Adrenal gland (tissue), 5 donors: Measurements from ENCODE around the gene FYB1.

Experiments
- POLR2A ChIP-seq, 2 donors: fragments of 450-650 bp; IDR thresholded peaks; one replicate each; pipeline ENCODE4 v1.6.1; 2017; ENCODE audit warnings: antibody characterized with exemption in 2 of 2, mild to moderate bottlenecking in 2 of 2, moderate library complexity in 1 of 2
- TF ChIP-seq, protein P1 (sequence below), 6 experiments: fragments of 450-650 bp in 4 of 6; fragments of 200-600 bp in 2 of 6; sonication (generic) in 1 of 6; IDR thresholded peaks; 1 replicate in 5 of 6; 2 replicates in 1 of 6; pipeline versions ENCODE4 v1.5.1 to v1.8.0; 2016 to 2021; ENCODE audit warnings: antibody characterized with exemption in 6 of 6, mild to moderate bottlenecking in 2 of 6, moderate library complexity in 1 of 6
- donor health status: DM: no; HTN: no; CAD: no.

DNA sequence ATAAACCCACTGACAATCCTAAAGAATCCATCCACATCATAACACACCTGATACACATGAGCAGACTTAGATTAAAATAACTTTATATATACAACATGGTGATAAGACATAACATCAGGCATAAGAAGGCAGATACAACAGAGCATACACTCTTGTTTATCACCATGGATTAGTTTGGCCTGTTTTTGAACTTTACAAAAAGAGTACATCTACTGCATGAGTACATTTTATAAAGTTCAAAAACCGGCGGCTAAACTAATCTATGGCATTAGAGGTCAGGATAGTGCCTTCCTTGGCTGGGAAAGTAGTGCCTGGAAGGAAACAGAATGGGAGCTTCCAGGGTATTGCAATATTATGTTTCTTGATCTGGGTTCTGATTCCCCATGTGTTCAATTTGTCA lies 160.3 kb downstream of the FYB1 start:
- TF ChIP-seq, protein P1, sequence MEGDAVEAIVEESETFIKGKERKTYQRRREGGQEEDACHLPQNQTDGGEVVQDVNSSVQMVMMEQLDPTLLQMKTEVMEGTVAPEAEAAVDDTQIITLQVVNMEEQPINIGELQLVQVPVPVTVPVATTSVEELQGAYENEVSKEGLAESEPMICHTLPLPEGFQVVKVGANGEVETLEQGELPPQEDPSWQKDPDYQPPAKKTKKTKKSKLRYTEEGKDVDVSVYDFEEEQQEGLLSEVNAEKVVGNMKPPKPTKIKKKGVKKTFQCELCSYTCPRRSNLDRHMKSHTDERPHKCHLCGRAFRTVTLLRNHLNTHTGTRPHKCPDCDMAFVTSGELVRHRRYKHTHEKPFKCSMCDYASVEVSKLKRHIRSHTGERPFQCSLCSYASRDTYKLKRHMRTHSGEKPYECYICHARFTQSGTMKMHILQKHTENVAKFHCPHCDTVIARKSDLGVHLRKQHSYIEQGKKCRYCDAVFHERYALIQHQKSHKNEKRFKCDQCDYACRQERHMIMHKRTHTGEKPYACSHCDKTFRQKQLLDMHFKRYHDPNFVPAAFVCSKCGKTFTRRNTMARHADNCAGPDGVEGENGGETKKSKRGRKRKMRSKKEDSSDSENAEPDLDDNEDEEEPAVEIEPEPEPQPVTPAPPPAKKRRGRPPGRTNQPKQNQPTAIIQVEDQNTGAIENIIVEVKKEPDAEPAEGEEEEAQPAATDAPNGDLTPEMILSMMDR (IDR thresholded peaks at IDR 0.05) = no peak
- TF ChIP-seq POLR2A (IDR thresholded peaks at IDR 0.05) = no peak
